Activated naive CD8-positive, alpha-beta T cell treated with anti-CD3 and anti-CD28 coated beads, Interleukin-2, amount 50 U/mL, for 24 hours (primary cell): ENCODE results near the gene C14orf132.

ENCODE experiments used
- ATAC-seq: fragments of 150-1000 bp; cut with Tn5 transposase; one replicate; pipeline ENCODE4 v1.10.0; 2021
- DNase-seq: peaks from one replicate; pipeline ENCODE4 v3.0.0; 2021
- H3K27ac Mint-ChIP-seq: one replicate; pipeline ENCODE4 v1.8.0; 2021; ENCODE audit warnings: mild to moderate bottlenecking, mixed read lengths
- H3K27me3 Mint-ChIP-seq: one replicate; pipeline ENCODE4 v1.8.0; 2021; ENCODE audit warnings: mixed read lengths
- H3K36me3 Mint-ChIP-seq: one replicate; pipeline ENCODE4 v1.8.0; 2021; ENCODE audit warnings: low read depth, mixed read lengths
- H3K4me1 Mint-ChIP-seq: one replicate; pipeline ENCODE4 v1.8.0; 2021; ENCODE audit warnings: mixed read lengths
- H3K4me3 Mint-ChIP-seq: one replicate; pipeline ENCODE4 v1.8.0; 2021; ENCODE audit warnings: mild to moderate bottlenecking, moderate library complexity, mixed read lengths
- H3K9me3 Mint-ChIP-seq: one replicate; pipeline ENCODE4 v1.8.0; 2021; ENCODE audit warnings: mixed read lengths

The C14orf132 gene

GRCh38 chr14:96091149-96091693 lies 52.1 kb downstream of the C14orf132 start:
- no peaks in the 10 kb centered on the region for H3K4me1 Mint-ChIP-seq

DNA sequence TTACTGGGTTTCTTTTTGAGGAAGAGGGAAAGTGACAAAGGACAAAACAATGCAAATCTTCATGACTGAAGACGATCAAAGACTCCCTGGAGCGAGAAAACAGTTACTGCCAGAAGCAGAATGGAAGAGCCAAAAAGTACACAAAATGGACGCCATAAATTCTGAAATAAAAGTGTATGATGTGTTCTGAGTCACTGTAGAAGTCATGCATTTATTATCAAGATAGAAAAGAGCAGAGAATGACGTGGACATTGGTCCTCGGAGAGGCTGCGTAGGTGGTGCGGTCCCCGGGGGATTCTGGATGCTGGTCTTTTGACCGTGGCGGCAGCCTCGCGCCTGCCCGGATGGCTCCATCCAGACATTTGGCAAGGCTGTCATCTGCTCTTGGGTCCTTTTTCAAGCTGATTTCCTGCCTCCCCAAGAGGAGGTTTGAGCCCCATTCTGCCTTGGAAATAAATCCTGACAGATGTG lies 52.8 kb downstream of the C14orf132 start:
- H3K4me1 Mint-ChIP-seq: no peaks in the 10 kb centered on the region
- no peak for DNase-seq
- no peaks in the 10 kb centered on the region for H3K9me3 Mint-ChIP-seq
- no peak for ATAC-seq
- H3K4me3 Mint-ChIP-seq: no peak overlapping the region
- no peaks in the 10 kb centered on the region for H3K36me3 Mint-ChIP-seq
- peaks cover 2% of the 10 kb centered on the region for H3K27me3 Mint-ChIP-seq
- no peak overlapping the region for H3K27ac Mint-ChIP-seq

More at GRCh38 chr14:96091149-96091693, 52.1 kb downstream of the C14orf132 start:
- peaks cover 2% of the 10 kb centered on the region for H3K27me3 Mint-ChIP-seq
- H3K27ac Mint-ChIP-seq: no peak overlapping the region
- ATAC-seq (no peak), DNase-seq (no peak)
- H3K9me3 Mint-ChIP-seq: no peaks in the 10 kb centered on the region
- no peaks in the 10 kb centered on the region for H3K36me3 Mint-ChIP-seq
- no peak overlapping the region for H3K4me3 Mint-ChIP-seq

DNA sequence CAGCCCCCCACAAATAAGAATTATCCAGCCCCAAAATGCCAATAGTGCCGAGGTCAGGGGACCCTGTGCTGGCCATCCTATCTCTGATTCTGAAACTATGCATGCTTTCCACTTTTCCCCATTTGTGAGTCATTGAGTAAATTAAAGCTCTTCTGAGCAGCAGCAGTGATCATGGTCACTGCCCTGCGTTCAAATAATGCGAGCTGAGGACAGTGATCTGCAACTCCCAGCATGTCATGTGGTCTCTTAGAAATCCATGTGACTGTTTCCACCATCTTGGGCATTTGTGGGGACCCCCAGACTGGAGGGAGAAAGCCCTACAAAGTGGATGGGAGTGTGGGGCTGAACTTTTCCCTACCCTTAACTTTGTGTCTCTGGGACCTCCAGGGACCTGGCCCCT lies 53.8 kb downstream of the C14orf132 start:
- Mint-ChIP-seq H3K27me3 (peaks cover 2% of the 10 kb centered on the region), H3K36me3 (no peaks in the 10 kb centered on the region), H3K4me1 (no peaks in the 10 kb centered on the region), H3K27ac (no peak overlapping the region), H3K4me3 (no peak overlapping the region), H3K9me3 (no peaks in the 10 kb centered on the region)
- ATAC-seq (no peak), DNase-seq (no peak)

- Mint-ChIP-seq H3K36me3 (no peaks in the 10 kb centered on the region), H3K4me1 (no peaks in the 10 kb centered on the region), H3K9me3 (no peaks in the 10 kb centered on the region), H3K27ac (no peak overlapping the region), H3K27me3 (peaks cover 2% of the 10 kb centered on the region), H3K4me3 (no peak overlapping the region)
- no peak for DNase-seq
- no peak for ATAC-seq
These were observed 55.0 kb downstream of the C14orf132 start for GRCh38 chr14:96094211-96094610.

GRCh38 chr14:96094656-96095055 lies 55.5 kb downstream of the C14orf132 start:
- Mint-ChIP-seq H3K27ac (no peak overlapping the region), H3K9me3 (no peaks in the 10 kb centered on the region), H3K36me3 (no peaks in the 10 kb centered on the region), H3K4me3 (no peak overlapping the region), H3K4me1 (no peaks in the 10 kb centered on the region), H3K27me3 (peaks cover 2% of the 10 kb centered on the region)
- ATAC-seq (no peak), DNase-seq (no peak)

GRCh38 chr14:96095058-96095457 lies 55.9 kb downstream of the C14orf132 start:
- no peaks in the 10 kb centered on the region for H3K36me3 Mint-ChIP-seq
- no peak for DNase-seq
- H3K9me3 Mint-ChIP-seq: no peaks in the 10 kb centered on the region
- H3K4me1 Mint-ChIP-seq: no peaks in the 10 kb centered on the region
- H3K27ac Mint-ChIP-seq: no peak overlapping the region
- H3K4me3 Mint-ChIP-seq: no peak overlapping the region
- H3K27me3 Mint-ChIP-seq: peaks cover 2% of the 10 kb centered on the region
- no peak for ATAC-seq

- Mint-ChIP-seq H3K4me1 (peaks cover 2% of the 10 kb centered on the region), H3K27me3 (peaks cover 2% of the 10 kb centered on the region), H3K27ac (no peak overlapping the region), H3K4me3 (no peak overlapping the region), H3K36me3 (no peaks in the 10 kb centered on the region), H3K9me3 (no peaks in the 10 kb centered on the region)
- ATAC-seq (no peak), DNase-seq (no peak)
These were observed 56.7 kb downstream of the C14orf132 start for GRCh38 chr14:96095581-96096476.

DNA sequence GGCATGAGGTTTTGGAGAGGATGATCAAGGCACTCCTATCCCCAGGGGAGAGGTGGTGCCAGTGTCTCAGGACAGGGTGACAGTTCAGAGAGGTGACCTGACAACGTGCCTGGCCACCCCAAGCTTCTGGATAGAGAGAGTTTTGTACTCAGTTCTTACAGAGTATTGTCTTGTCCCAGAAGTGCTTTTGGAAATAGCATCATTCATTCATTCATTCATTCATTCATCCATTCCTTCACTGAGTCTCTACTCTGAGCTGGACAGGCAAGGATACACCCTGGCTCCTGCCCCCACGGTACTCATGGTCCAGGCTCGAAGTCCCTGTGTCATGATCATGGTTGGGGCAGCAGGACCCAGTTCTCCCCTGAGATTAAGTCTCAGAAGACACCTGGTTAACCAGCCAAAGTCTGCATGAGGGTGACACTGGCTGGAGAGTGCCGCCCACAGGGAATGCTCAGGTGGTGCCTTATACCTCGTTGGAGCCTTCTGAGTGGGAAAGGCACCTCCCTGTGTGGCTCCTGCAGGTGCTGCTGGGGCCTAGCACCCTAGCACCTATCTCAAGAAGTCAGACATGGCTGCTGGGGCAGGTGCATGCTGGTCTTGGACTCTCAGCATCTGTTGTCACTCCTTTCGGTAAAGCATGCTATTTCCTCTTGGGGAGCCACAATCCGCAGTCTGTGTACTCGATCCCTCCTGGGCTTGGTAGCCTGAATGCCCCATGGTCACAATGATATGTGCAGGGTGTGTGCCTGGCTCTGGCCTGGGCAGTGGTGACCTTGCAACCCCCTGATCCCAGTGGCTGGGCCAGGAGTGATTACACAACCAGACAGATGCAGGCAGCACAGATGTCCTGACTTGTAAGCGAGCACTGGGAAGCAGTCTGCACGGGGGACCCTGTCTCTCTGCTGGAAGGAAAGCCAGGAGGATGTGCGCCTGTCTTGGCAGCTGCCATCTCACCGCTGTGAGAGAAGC lies 57.8 kb downstream of the C14orf132 start:
- H3K27ac Mint-ChIP-seq: no peak overlapping the region

GRCh38 chr14:96097752-96098151 lies 58.6 kb downstream of the C14orf132 start:
- no peaks in the 10 kb centered on the region for H3K27me3 Mint-ChIP-seq
- no peaks in the 10 kb centered on the region for H3K36me3 Mint-ChIP-seq
- no peak overlapping the region for H3K4me3 Mint-ChIP-seq
- H3K9me3 Mint-ChIP-seq: no peaks in the 10 kb centered on the region
- H3K4me1 Mint-ChIP-seq: peaks cover 2% of the 10 kb centered on the region
- no peak for DNase-seq
- ATAC-seq: no peak
- H3K27ac Mint-ChIP-seq: no peak overlapping the region

More for the DNA sequence above, 57.8 kb downstream of the C14orf132 start:
- Mint-ChIP-seq H3K4me1 (peaks cover 2% of the 10 kb centered on the region), H3K36me3 (no peaks in the 10 kb centered on the region), H3K9me3 (no peaks in the 10 kb centered on the region), H3K27me3 (peaks cover under 1% of the 10 kb centered on the region), H3K4me3 (no peak overlapping the region)
- ATAC-seq (no peak), DNase-seq (no peak)

GRCh38 chr14:96098309-96098998 lies 59.3 kb downstream of the C14orf132 start:
- Mint-ChIP-seq H3K9me3 (no peaks in the 10 kb centered on the region), H3K36me3 (no peaks in the 10 kb centered on the region), H3K27me3 (no peaks in the 10 kb centered on the region), H3K4me3 (no peak overlapping the region), H3K4me1 (peaks cover 2% of the 10 kb centered on the region), H3K27ac (no peak overlapping the region)
- ATAC-seq: peak; percentile 31
- peak; percentile 6 for DNase-seq

DNA sequence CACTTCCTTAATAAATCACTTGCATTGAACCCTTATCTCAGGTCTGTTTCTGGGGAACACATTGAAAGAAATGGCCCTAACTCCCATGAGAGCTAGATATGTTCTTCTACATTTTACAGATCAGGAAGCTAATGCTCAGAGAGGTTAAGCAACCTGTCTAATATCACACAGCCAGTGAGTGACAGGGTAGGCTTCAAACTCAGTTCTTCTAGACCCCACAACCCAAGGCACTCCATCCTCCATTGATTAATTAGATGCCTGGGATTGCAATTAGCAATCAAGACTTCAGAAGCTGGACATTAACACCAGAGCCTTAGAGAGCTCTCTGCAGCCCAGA lies 59.8 kb downstream of the C14orf132 start:
- Mint-ChIP-seq H3K4me1 (peaks cover 2% of the 10 kb centered on the region), H3K4me3 (no peak overlapping the region), H3K9me3 (no peaks in the 10 kb centered on the region), H3K27me3 (no peaks in the 10 kb centered on the region), H3K36me3 (no peaks in the 10 kb centered on the region), H3K27ac (no peak overlapping the region)
- ATAC-seq (no peak), DNase-seq (no peak)

DNA sequence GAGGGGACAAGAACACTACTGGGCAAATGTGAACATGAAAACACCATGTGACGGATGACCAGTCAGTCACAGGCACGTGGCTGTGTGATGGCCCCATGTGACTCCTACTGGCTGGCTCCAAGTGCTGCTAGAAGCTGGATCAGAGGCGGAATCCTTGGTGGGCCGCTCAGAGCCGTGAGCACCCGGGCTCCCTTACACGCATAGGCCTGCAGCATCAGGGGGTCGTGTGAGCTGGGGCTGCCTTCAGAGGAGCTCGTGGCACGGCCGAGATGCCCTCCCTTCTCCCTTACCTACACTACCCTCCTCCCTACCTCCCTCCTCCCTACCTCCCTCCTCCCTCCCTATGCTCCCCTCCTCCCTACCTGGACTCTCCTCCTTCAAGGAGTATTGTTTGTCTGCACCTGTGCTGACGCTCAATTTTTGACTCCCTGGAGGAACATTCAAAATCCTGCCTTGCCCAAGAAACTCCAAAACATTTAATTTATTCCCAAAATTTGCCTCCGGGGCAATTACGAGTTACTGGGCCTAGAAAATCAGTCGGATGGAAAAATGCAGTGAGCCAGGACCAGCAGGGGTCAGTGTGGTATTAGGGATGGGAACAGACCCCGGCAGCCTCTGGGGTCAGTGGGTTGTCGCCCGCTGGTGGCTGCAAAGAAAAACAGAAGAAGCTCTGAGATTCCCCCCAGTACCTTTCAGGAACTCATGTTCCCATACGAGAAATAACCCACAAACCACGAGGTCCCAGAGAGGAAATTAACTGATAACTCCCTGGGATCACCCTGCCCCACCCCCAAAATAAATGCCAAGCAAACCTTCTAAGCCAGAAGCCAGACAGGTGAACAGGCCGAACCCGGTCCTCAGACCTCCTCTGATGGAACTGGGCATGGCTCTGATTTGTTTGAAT lies 61.3 kb downstream of the C14orf132 start:
- H3K9me3 Mint-ChIP-seq: no peaks in the 10 kb centered on the region
- H3K4me1 Mint-ChIP-seq: peaks cover 2% of the 10 kb centered on the region
- H3K27me3 Mint-ChIP-seq: no peaks in the 10 kb centered on the region
- ATAC-seq: peak; percentile 65
- no peak overlapping the region for H3K27ac Mint-ChIP-seq
- H3K36me3 Mint-ChIP-seq: no peaks in the 10 kb centered on the region
- peak; percentile 76 for DNase-seq
- no peak overlapping the region for H3K4me3 Mint-ChIP-seq

GRCh38 chr14:96102081-96102856 lies 63.1 kb downstream of the C14orf132 start:
- peaks cover 2% of the 10 kb centered on the region for H3K4me1 Mint-ChIP-seq
- no peaks in the 10 kb centered on the region for H3K36me3 Mint-ChIP-seq
- H3K9me3 Mint-ChIP-seq: no peaks in the 10 kb centered on the region
- H3K27me3 Mint-ChIP-seq: no peaks in the 10 kb centered on the region
- ATAC-seq: no peak
- no peak for DNase-seq
- H3K27ac Mint-ChIP-seq: no peak overlapping the region
- no peak overlapping the region for H3K4me3 Mint-ChIP-seq
